ENCODE results near the gene GLCCI1.

Gene GLCCI1

GRCh38 chr7:7979558-7979957 lies 11.0 kb downstream of the GLCCI1 start:
- WGBS (ENCODE audit: extremely low coverage, insufficient coverage, insufficient read length) = no CpG with 5 or more reads among the region's 1 CpG
- Histone ChIP-seq H3K27ac (ENCODE audit: low read depth, low read length) (no peak overlapping the region), H3K4ac (ENCODE audit: low read depth, low read length) (no peak overlapping the region), H3K4me1 (ENCODE audit: control insufficient read depth in 1 of 2, insufficient read depth in 2 of 2, low read length in 2 of 2) (no peaks in the 10 kb centered on the region), H2BK5ac (ENCODE audit: low read depth, low read length, poor library complexity) (no peak overlapping the region), H2BK120ac (ENCODE audit: insufficient read depth, low read length, poor library complexity) (no peak overlapping the region), H2AFZ (ENCODE audit: insufficient read depth, low read length, poor library complexity) (no peak overlapping the region), H3K9me3 (ENCODE audit: insufficient read depth, low read depth, low read length) (no peaks in the 10 kb centered on the region), H2BK12ac (ENCODE audit: low read length) (no peak overlapping the region), H3K14ac (ENCODE audit: low read length) (no peak overlapping the region), H3K79me2 (ENCODE audit: control insufficient read depth, insufficient read depth, low read length, poor library complexity) (peaks cover 2% of the 10 kb centered on the region), H3K23ac (ENCODE audit: low read length) (no peak overlapping the region), H3K18ac (ENCODE audit: low read length) (no peak overlapping the region), H3K36me3 (ENCODE audit: control insufficient read depth in 1 of 2, insufficient read depth in 2 of 2, low read length in 2 of 2) (no peaks in the 10 kb centered on the region), H3K4me3 (ENCODE audit: low read depth, low read length) (no peak overlapping the region), H2AK5ac (ENCODE audit: low read length) (no peak overlapping the region), H3K4me2 (ENCODE audit: low read length) (no peak overlapping the region), H3K27me3 (ENCODE audit: insufficient read depth, low read length) (no peaks in the 10 kb centered on the region), H3K79me1 (ENCODE audit: low read length) (no peaks in the 10 kb centered on the region), H3K9ac (ENCODE audit: low read length) (no peak overlapping the region), H4K91ac (ENCODE audit: low read depth, low read length) (no peak overlapping the region), H4K8ac (ENCODE audit: low read depth, low read length) (no peak overlapping the region), H4K12ac (ENCODE audit: low read depth, low read length) (no peak overlapping the region)
- DNase-seq = no peak

GRCh38 chr7:7980134-7980533 lies 11.5 kb downstream of the GLCCI1 start:
- no CpG with 5 or more reads among the region's 2 CpGs for WGBS (ENCODE audit: extremely low coverage, insufficient coverage, insufficient read length)
- Histone ChIP-seq H3K4me1 (ENCODE audit: control insufficient read depth in 1 of 2, insufficient read depth in 2 of 2, low read length in 2 of 2) (no peaks in the 10 kb centered on the region), H3K9ac (ENCODE audit: low read length) (no peak overlapping the region), H3K27ac (ENCODE audit: low read depth, low read length) (no peak overlapping the region), H3K23ac (ENCODE audit: low read length) (no peak overlapping the region), H4K8ac (ENCODE audit: low read depth, low read length) (no peak overlapping the region), H3K18ac (ENCODE audit: low read length) (no peak overlapping the region), H4K91ac (ENCODE audit: low read depth, low read length) (no peak overlapping the region), H3K4ac (ENCODE audit: low read depth, low read length) (no peak overlapping the region), H4K12ac (ENCODE audit: low read depth, low read length) (no peak overlapping the region), H3K36me3 (ENCODE audit: control insufficient read depth in 1 of 2, insufficient read depth in 2 of 2, low read length in 2 of 2) (no peaks in the 10 kb centered on the region), H2BK12ac (ENCODE audit: low read length) (no peak overlapping the region), H3K4me3 (ENCODE audit: low read depth, low read length) (no peak overlapping the region), H3K79me1 (ENCODE audit: low read length) (no peaks in the 10 kb centered on the region), H3K79me2 (ENCODE audit: control insufficient read depth, insufficient read depth, low read length, poor library complexity) (peaks cover 2% of the 10 kb centered on the region), H2AFZ (ENCODE audit: insufficient read depth, low read length, poor library complexity) (no peak overlapping the region), H3K27me3 (ENCODE audit: insufficient read depth, low read length) (no peaks in the 10 kb centered on the region), H3K4me2 (ENCODE audit: low read length) (no peak overlapping the region), H3K14ac (ENCODE audit: low read length) (no peak overlapping the region), H2BK120ac (ENCODE audit: insufficient read depth, low read length, poor library complexity) (no peak overlapping the region), H2AK5ac (ENCODE audit: low read length) (no peak overlapping the region), H3K9me3 (ENCODE audit: insufficient read depth, low read depth, low read length) (no peaks in the 10 kb centered on the region), H2BK5ac (ENCODE audit: low read depth, low read length, poor library complexity) (no peak overlapping the region)
- no peak for DNase-seq

GRCh38 chr7:7982904-7983303 lies 14.3 kb downstream of the GLCCI1 start:
- Histone ChIP-seq H3K14ac (ENCODE audit: low read length) (no peak overlapping the region), H2AFZ (ENCODE audit: insufficient read depth, low read length, poor library complexity) (no peak overlapping the region), H3K23ac (ENCODE audit: low read length) (no peak overlapping the region), H2BK5ac (ENCODE audit: low read depth, low read length, poor library complexity) (no peak overlapping the region), H2BK12ac (ENCODE audit: low read length) (no peak overlapping the region), H4K8ac (ENCODE audit: low read depth, low read length) (no peak overlapping the region), H2AK5ac (ENCODE audit: low read length) (no peak overlapping the region), H3K79me1 (ENCODE audit: low read length) (no peaks in the 10 kb centered on the region), H3K79me2 (ENCODE audit: control insufficient read depth, insufficient read depth, low read length, poor library complexity) (no peaks in the 10 kb centered on the region), H3K4me1 (ENCODE audit: control insufficient read depth in 1 of 2, insufficient read depth in 2 of 2, low read length in 2 of 2) (no peaks in the 10 kb centered on the region), H3K9me3 (ENCODE audit: insufficient read depth, low read depth, low read length) (no peaks in the 10 kb centered on the region), H3K27me3 (ENCODE audit: insufficient read depth, low read length) (no peaks in the 10 kb centered on the region), H3K4me2 (ENCODE audit: low read length) (no peak overlapping the region), H4K12ac (ENCODE audit: low read depth, low read length) (no peak overlapping the region), H4K91ac (ENCODE audit: low read depth, low read length) (no peak overlapping the region), H3K4ac (ENCODE audit: low read depth, low read length) (no peak overlapping the region), H3K18ac (ENCODE audit: low read length) (no peak overlapping the region), H3K9ac (ENCODE audit: low read length) (no peak overlapping the region), H2BK120ac (ENCODE audit: insufficient read depth, low read length, poor library complexity) (no peak overlapping the region), H3K4me3 (ENCODE audit: low read depth, low read length) (no peak overlapping the region), H3K36me3 (ENCODE audit: control insufficient read depth in 1 of 2, insufficient read depth in 2 of 2, low read length in 2 of 2) (no peaks in the 10 kb centered on the region), H3K27ac (ENCODE audit: low read depth, low read length) (no peak overlapping the region)
- WGBS (ENCODE audit: extremely low coverage, insufficient coverage, insufficient read length) = no CpG with 5 or more reads among the region's 4 CpGs
- no peak for DNase-seq

- Histone ChIP-seq H3K14ac (ENCODE audit: low read length) (no peak overlapping the region), H3K4ac (ENCODE audit: low read depth, low read length) (no peak overlapping the region), H3K27ac (ENCODE audit: low read depth, low read length) (no peak overlapping the region), H4K91ac (ENCODE audit: low read depth, low read length) (no peak overlapping the region), H3K4me2 (ENCODE audit: low read length) (no peak overlapping the region), H2AFZ (ENCODE audit: insufficient read depth, low read length, poor library complexity) (no peak overlapping the region), H2AK5ac (ENCODE audit: low read length) (no peak overlapping the region), H2BK5ac (ENCODE audit: low read depth, low read length, poor library complexity) (no peak overlapping the region), H3K9me3 (ENCODE audit: insufficient read depth, low read depth, low read length) (no peaks in the 10 kb centered on the region), H3K18ac (ENCODE audit: low read length) (no peak overlapping the region), H3K27me3 (ENCODE audit: insufficient read depth, low read length) (no peaks in the 10 kb centered on the region), H3K4me1 (ENCODE audit: control insufficient read depth in 1 of 2, insufficient read depth in 2 of 2, low read length in 2 of 2) (no peaks in the 10 kb centered on the region), H4K12ac (ENCODE audit: low read depth, low read length) (no peak overlapping the region), H2BK12ac (ENCODE audit: low read length) (no peak overlapping the region), H3K36me3 (ENCODE audit: control insufficient read depth in 1 of 2, insufficient read depth in 2 of 2, low read length in 2 of 2) (no peaks in the 10 kb centered on the region), H4K8ac (ENCODE audit: low read depth, low read length) (no peak overlapping the region), H3K79me1 (ENCODE audit: low read length) (no peaks in the 10 kb centered on the region), H3K9ac (ENCODE audit: low read length) (no peak overlapping the region), H3K79me2 (ENCODE audit: control insufficient read depth, insufficient read depth, low read length, poor library complexity) (no peaks in the 10 kb centered on the region), H2BK120ac (ENCODE audit: insufficient read depth, low read length, poor library complexity) (no peak overlapping the region), H3K4me3 (ENCODE audit: low read depth, low read length) (no peak overlapping the region), H3K23ac (ENCODE audit: low read length) (no peak overlapping the region)
- WGBS (ENCODE audit: extremely low coverage, insufficient coverage, insufficient read length) = no CpG with 5 or more reads among the region's 3 CpGs
- DNase-seq = no peak
Measured at GRCh38 chr7:7984424-7984823, 15.8 kb downstream of the GLCCI1 start.

Measured in trophoblast cell (in vitro differentiated cells and primary cell).